Spleen (tissue), 13 donors: ENCODE results near the gene SECTM1. TPM values are rescaled to one million over a fixed set of nuclear protein-coding genes. Genes with fewer than 3 reads are reported as not detected.
"Not testable (repeated sequence)": the region's sequence is repeated elsewhere in the genome, so short reads cannot be mapped to it uniquely, and the experiment has no call there.

Experiments used
- DNase-seq: peaks from one replicate; pipeline ENCODE4 v3.0.0-alpha.2; 2020
- H3K27ac ChIP-seq, 8 donors: fragments of 200-600 bp; sonication (generic) in 7 of 8; 1 replicate in 4 of 8; 2 replicates in 4 of 8; pipeline versions ENCODE4 v1.5.0 to v1.8.0; 2016 to 2021; ENCODE audit warnings: inconsistent platforms in 4 of 8, mild to moderate bottlenecking in 4 of 8, moderate library complexity in 1 of 8
- H3K27me3 ChIP-seq, 7 donors: fragments of 200-600 bp; sonication (generic) in 6 of 7; replicated peaks in 1 of 7; 1 replicate in 4 of 7; 2 replicates in 3 of 7; pipeline versions ENCODE4 v1.5.0 to v1.8.0; 2016 to 2021; ENCODE audit warnings: inconsistent platforms in 3 of 7, mild to moderate bottlenecking in 1 of 7
- H3K36me3 ChIP-seq, 6 donors: fragments of 200-600 bp; sonication (generic) in 5 of 6; 1 replicate in 4 of 6; 2 replicates in 2 of 6; pipeline versions ENCODE4 v1.5.0 to v1.8.0; 2016 to 2021; ENCODE audit warnings: inconsistent platforms in 2 of 6
- H3K4me1 ChIP-seq, 6 donors: fragments of 200-600 bp; sonication (generic) in 5 of 6; 1 replicate in 3 of 6; 2 replicates in 3 of 6; pipeline versions ENCODE4 v1.5.0 to v1.8.0; 2016 to 2021; ENCODE audit warnings: inconsistent platforms in 3 of 6
- H3K4me3 ChIP-seq, 8 donors: fragments of 200-600 bp; sonication (generic) in 7 of 8; 1 replicate in 4 of 8; 2 replicates in 4 of 8; pipeline versions ENCODE4 v1.5.0 to v1.8.0; 2016 to 2021; ENCODE audit warnings: inconsistent platforms in 4 of 8, mild to moderate bottlenecking in 4 of 8, moderate library complexity in 2 of 8
- H3K9me3 ChIP-seq, 8 donors: fragments of 200-600 bp; sonication (generic) in 7 of 8; 1 replicate in 4 of 8; 2 replicates in 4 of 8; pipeline versions ENCODE4 v1.5.0 to v1.8.0; 2016 to 2021; ENCODE audit warnings: inconsistent platforms in 4 of 8
- CTCF ChIP-seq, 11 experiments: fragments of 200-600 bp in 7 of 11; fragments of 450-650 bp in 4 of 11; sonication (generic) in 4 of 11; IDR thresholded peaks in 8 of 11; conservative IDR thresholded peaks in 3 of 11; 1 replicate in 7 of 11; 2 replicates in 4 of 11; pipeline versions ENCODE4 v1.4.0 to v1.8.0; 2016 to 2021; ENCODE audit warnings: antibody characterized with exemption in 11 of 11, inconsistent platforms in 4 of 11, mild to moderate bottlenecking in 1 of 11
- POLR2A ChIP-seq, 3 donors: fragments of 450-650 bp; IDR thresholded peaks; one replicate each; pipeline ENCODE4 v1.5.1; 2017; ENCODE audit warnings: antibody characterized with exemption in 3 of 3, mild to moderate bottlenecking in 1 of 3
- POLR2AphosphoS5 ChIP-seq, 3 donors: sonication (generic); formaldehyde crosslinking; IDR thresholded peaks; one replicate each; pipeline ENCODE4 v1.5.1; 2017; ENCODE audit warnings: antibody characterized with exemption in 3 of 3
- WGBS, 5 donors: extraction: QIAGEN DNeasy Blood & Tissue Kit in 3 of 5; methylation state at CpG; one replicate each; pipeline versions ENCODE4 v1.1.5 to v1.1.7; 2013 to 2018; 5-methylcytosine and 5-hydroxymethylcytosine counted together
- intact Hi-C: fragments of 100-400 bp; cut with DNase I; formaldehyde crosslinking; loops from one replicate; pipeline ENCODE4 v1.15.0; 2023; ENCODE audit warnings: low total_unique reads
- long read RNA-seq, 2 donors: transcript quantifications; one replicate each; lab custom pipeline, GENCODE V29; 2026
- polyA plus RNA-seq, 3 donors: library from polyadenylated mRNA; stranded (reverse); fragments of 200-250 nt; gene quantifications; one replicate each; pipeline ENCODE4 v1.2.1, GENCODE V29; 2013
- total RNA-seq, 7 donors: library from RNA; depleted of rRNA in 3 of 7; stranded (reverse); fragments of >200 nt in 3 of 7; fragmentation: NEBNext Ultra II Directional in 4 of 7; extraction: Animal tissue kit (Norgen Biotek cat#: 25700) in 4 of 7; gene quantifications; one replicate each; pipeline versions ENCODE4 v1.1.0 to v1.2.1, GENCODE V29; 2016 to 2021
- donor health status: healthy with polysubstance abuse.
- donor health status: DM: no; HTN: no; CAD: no; lungs with moderate emphysema.
- donor health status: DM: no; HTN: no; CAD: no.
- donor health status: Bipolar disorder and iron deficiency.
- donor health status: healthy.
- donor health status: DM: no; HTN: no; CAD: no.
- donor health status: DM: yes; HTN: yes; CAD: no.

SECTM1 gene
- total RNA-seq (100 to 1,000 TPM in 1 of 7 donors, 10 to 100 TPM in 6; 55.6 to 141 (median 66.6) TPM), polyA plus RNA-seq (10 to 100 TPM in 1 of 3 donors, 1 to 10 TPM in 2; 6.0 to 15.2 (median 7.0) TPM)
- long read RNA-seq, donor 1, transcript SECTM1-201 (5 exons, 2,235 nt) = major isoform, 20 of 23 reads
- long read RNA-seq, donor 1, partial matches to known transcripts = 0 of 23 reads
- long read RNA-seq, donor 1, other reads (novel, unspliced or antisense) = 0 of 23 reads
- long read RNA-seq, donor 2, transcript SECTM1-201 (5 exons, 2,235 nt) = major isoform, 11 of 11 reads
- long read RNA-seq, donor 2, partial matches to known transcripts = 0 of 11 reads
- long read RNA-seq, donor 2, other reads (novel, unspliced or antisense) = 0 of 11 reads

- 2 to 8% (median 3%) methylated on average over 23 to 90 of the region's 90 CpGs for whole genome bisulfite sequencing, 5 donors
- peak within 1 kb of the TSS; percentile 37 to 79 (median 61) for H3K4me3 ChIP-seq
- peak; percentile 37 to 72 (median 40) for TF ChIP-seq POLR2AphosphoS5 (IDR thresholded peaks at IDR 0.05)
- TF ChIP-seq CTCF (IDR thresholded peaks at IDR 0.05 in 8 of 11, conservative IDR thresholded peaks at IDR 0.05 in 3 of 11) = no peak
- peak in 1 of 3 donors; percentile 53 for TF ChIP-seq POLR2A (IDR thresholded peaks at IDR 0.05)
- H3K27me3 ChIP-seq = peaks cover 0 to 54% (median 6%) of the 10 kb centered on the region in 7 donors
- no peaks in the 10 kb centered on the region for H3K9me3 ChIP-seq
- H3K36me3 ChIP-seq = peaks cover 0 to 9% (median 0%) of the 10 kb centered on the region in 6 donors
- H3K27ac ChIP-seq = peak within 1 kb of the TSS in 7 of 8 donors; percentile 79 to 89 (median 83)
- intact Hi-C loops = no loop called here
- peak; percentile 91 for DNase-seq
- H3K4me1 ChIP-seq = peaks cover 17 to 71% (median 58%) of the 10 kb centered on the region in 6 donors
Measured at GRCh38 chr17:82333279-82334171, at the start of gene SECTM1. Gene SECTM1 (minus strand): TSS chr17:82333766. CDS start chr17:82327240, 6,526 bp downstream.

GRCh38 chr17:82382933-82383255 is 49.3 kb upstream of the SECTM1 start:
- 68 to 94% (median 80%) methylated on average over 3 to 11 of the region's 11 CpGs for WGBS, 5 donors
- DNase-seq = no peak
- Histone ChIP-seq H3K27ac (no peak overlapping the region), H3K36me3 (no peaks in the 10 kb centered on the region), H3K4me3 (no peak overlapping the region), H3K4me1 (peaks cover 0 to 25% (median 5%) of the 10 kb centered on the region in 6 donors), H3K27me3 (peaks cover 0 to 92% (median 45%) of the 10 kb centered on the region in 7 donors), H3K9me3 (no peaks in the 10 kb centered on the region)
- intact Hi-C loops = no loop called here
- TF ChIP-seq POLR2A (IDR thresholded peaks at IDR 0.05) (no peak), CTCF (IDR thresholded peaks at IDR 0.05 in 8 of 11, conservative IDR thresholded peaks at IDR 0.05 in 3 of 11) (no peak), POLR2AphosphoS5 (IDR thresholded peaks at IDR 0.05) (no peak)

- H3K4me3 ChIP-seq, H3K27ac ChIP-seq, intact Hi-C loops, H3K9me3 ChIP-seq, DNase-seq, H3K36me3 ChIP-seq: not testable (repeated sequence)
- 84 to 90% (median 87%) methylated on average over 18 to 21 of the region's 21 CpGs for WGBS, 5 donors
- H3K27me3 ChIP-seq = peaks cover 0 to 93% (median 45%) of the 10 kb centered on the region in 7 donors
- H3K4me1 ChIP-seq = peaks cover 0 to 22% (median 4%) of the 10 kb centered on the region in 6 donors
Measured at GRCh38 chr17:82382220-82382932, 48.8 kb upstream of the SECTM1 start.

GRCh38 chr17:82381703-82382009 is 48.1 kb upstream of the SECTM1 start:
- H3K4me3 ChIP-seq, DNase-seq, H3K36me3 ChIP-seq, intact Hi-C loops, H3K9me3 ChIP-seq, H3K27ac ChIP-seq: not testable (repeated sequence)
- Histone ChIP-seq H3K27me3 (peaks cover 0 to 87% (median 42%) of the 10 kb centered on the region in 7 donors), H3K4me1 (peaks cover 0 to 15% (median under 1%) of the 10 kb centered on the region in 6 donors)
- WGBS, 5 donors = 69 to 85% (median 80%) methylated on average over 10 of the region's 10 CpGs
